Activated CD8-positive, alpha-beta memory T cell treated with anti-CD3 and anti-CD28 coated beads, Interleukin-2, amount 50 U/mL, for 24 hours (primary cell): ENCODE results near the gene ARHGAP42.

Experiments
- DNase-seq: peaks from one replicate; pipeline ENCODE4 v3.0.0-alpha.2; 2020; ENCODE audit errors: extremely low read depth

ARHGAP42 gene

GRCh38 chr11:100681064-100681502 lies 6.0 kb upstream of the ARHGAP42 start:
- no peak for DNase-seq

- no peak for DNase-seq
Observed at GRCh38 chr11:100682247-100682969, 4.7 kb upstream of the ARHGAP42 start.

- DNase-seq = no peak
Observed at GRCh38 chr11:100683126-100683525, 4.0 kb upstream of the ARHGAP42 start.

- DNase-seq = no peak
Observed at GRCh38 chr11:100684101-100685065, 2.7 kb upstream of the ARHGAP42 start.

- DNase-seq = no peak
Observed at GRCh38 chr11:100686476-100687053, 523 bp upstream of the ARHGAP42 start.

GRCh38 chr11:100687630-100688395 lies 725 bp downstream of the ARHGAP42 start:
- DNase-seq = no peak

GRCh38 chr11:100689141-100689540 lies 2.1 kb downstream of the ARHGAP42 start:
- no peak for DNase-seq

- DNase-seq = no peak
Observed at GRCh38 chr11:100691896-100692653, 5.0 kb downstream of the ARHGAP42 start.

- DNase-seq = no peak
Observed at GRCh38 chr11:100695911-100696310, 8.8 kb downstream of the ARHGAP42 start.

- DNase-seq = no peak
Observed at GRCh38 chr11:100703139-100703538, 16.1 kb downstream of the ARHGAP42 start.

GRCh38 chr11:100703801-100704575 lies 16.9 kb downstream of the ARHGAP42 start:
- no peak for DNase-seq

- no peak for DNase-seq
Observed at GRCh38 chr11:100705447-100705846, 18.4 kb downstream of the ARHGAP42 start.

- no peak for DNase-seq
Observed at GRCh38 chr11:100706179-100706578, 19.1 kb downstream of the ARHGAP42 start.

- DNase-seq = no peak
Observed at GRCh38 chr11:100709233-100709957, 22.3 kb downstream of the ARHGAP42 start.

- no peak for DNase-seq
Observed at GRCh38 chr11:100711984-100712383, 24.9 kb downstream of the ARHGAP42 start.

GRCh38 chr11:100712583-100712982 lies 25.5 kb downstream of the ARHGAP42 start:
- no peak for DNase-seq

GRCh38 chr11:100715165-100715761 lies 28.2 kb downstream of the ARHGAP42 start:
- no peak for DNase-seq

GRCh38 chr11:100716838-100717237 lies 29.8 kb downstream of the ARHGAP42 start:
- no peak for DNase-seq

GRCh38 chr11:100719362-100719761 lies 32.3 kb downstream of the ARHGAP42 start:
- DNase-seq = no peak
